GM21619 (cell line): ENCODE measurements around the gene PRKAA2.

Source experiments
- ATAC-seq: cut with Tn5 transposase; IDR thresholded peaks from one replicate; pipeline ENCODE4 v1.9.1; 2021; ENCODE audit not compliant: unreplicated experiment

The PRKAA2 gene

GRCh38 chr1:56712150-56712549 lies 67.0 kb downstream of the PRKAA2 start:
- no peak for ATAC-seq

GRCh38 chr1:56713112-56713511 lies 68.0 kb downstream of the PRKAA2 start:
- ATAC-seq: no peak

DNA sequence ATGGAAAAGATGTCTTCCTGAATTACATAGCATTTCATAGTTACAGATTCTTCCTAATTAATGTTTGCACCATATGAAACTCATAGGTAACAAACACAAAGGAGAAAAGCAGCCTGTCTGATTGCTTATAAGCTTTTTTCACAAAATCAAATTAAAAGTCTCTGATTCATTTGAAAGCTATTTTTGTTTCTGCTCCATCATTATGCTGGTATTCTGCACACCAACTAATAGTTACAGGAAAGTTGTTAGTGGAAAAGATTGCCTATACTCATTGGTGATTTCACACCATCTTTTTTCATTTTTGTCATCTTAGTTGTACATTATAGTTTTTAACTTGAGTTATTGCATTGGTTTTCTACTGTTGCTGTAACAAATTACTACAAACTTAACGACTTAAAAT lies 70.0 kb downstream of the PRKAA2 start:
- no peak for ATAC-seq

- ATAC-seq: no peak
These were observed 74.1 kb downstream of the PRKAA2 start for GRCh38 chr1:56719171-56719570.

DNA sequence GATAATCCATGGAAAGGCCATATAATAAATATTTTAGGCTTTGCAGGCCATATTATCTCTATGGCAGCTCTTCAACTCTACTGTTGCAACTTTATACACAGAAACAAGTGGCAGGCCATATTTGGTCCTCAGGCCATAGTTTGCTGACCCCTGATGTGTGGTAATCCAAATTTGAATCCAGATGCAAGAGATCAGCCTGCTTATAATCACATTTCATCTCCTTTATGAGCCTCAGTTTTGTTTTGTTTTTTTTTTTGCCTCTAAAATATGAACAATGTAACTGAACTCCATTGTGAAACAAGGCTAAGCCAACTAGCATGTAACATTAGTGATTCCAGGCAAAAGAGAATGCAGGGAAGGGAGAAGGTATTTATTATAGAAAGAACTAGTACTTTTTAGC lies 81.6 kb downstream of the PRKAA2 start:
- ATAC-seq: no peak

DNA sequence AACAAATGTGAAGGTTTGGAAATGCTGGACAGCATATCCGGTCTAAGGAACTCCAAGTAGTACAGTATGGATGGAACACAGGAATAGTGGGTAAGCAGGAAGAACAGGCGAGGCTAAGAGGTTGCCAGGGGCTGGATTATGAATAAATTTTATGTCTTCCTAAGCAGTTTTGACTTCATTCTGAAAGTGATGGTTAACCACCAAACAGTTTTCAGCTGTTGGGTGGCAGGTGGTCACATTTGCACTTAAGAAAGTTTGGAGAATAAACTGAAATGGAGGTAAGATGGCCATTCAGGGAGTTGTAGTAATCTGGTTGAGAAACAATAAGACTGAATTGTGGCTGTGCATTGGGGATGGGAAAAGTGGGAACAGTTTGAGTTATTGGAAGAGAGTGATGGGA lies 83.8 kb downstream of the PRKAA2 start:
- ATAC-seq: no peak

DNA sequence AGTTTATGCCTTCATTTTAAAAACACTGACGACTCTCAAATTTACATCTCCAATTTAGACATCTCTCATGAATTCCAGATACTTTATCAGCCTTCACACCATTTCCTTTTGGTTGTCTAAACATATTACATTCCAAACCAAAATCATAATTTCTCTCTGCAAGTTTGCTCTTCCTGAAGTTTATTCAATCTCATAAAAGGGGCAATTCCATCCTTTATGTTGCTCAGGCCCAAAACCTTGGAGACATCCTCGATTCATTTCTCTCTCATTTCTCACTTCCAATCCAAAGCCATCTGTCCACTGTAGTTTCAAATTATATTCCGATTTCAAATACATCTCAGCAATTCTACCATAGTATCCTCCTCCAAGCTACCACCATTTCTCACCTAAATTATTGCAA lies 100.1 kb downstream of the PRKAA2 start:
- ATAC-seq: no peak

- no peak for ATAC-seq
These were observed 109.8 kb downstream of the PRKAA2 start for GRCh38 chr1:56754708-56755479.

DNA sequence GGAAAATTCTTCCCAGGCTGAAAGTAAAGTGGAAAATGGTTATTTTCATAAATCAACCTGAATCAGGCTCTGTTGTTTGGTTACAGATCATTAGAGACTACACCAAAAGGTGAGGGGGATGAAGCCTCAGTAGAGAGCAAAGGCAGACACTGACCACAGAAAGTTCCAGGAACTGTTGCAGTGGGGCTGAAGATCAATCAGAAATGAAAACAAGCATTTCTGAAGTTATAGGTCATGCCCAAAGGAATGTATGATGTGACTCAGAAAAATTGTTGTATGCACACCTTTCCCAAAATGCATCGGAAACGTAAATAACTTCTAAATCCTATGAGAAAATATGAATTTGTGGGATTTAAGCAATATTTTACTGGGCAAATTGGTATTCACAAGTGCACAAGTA lies 110.8 kb downstream of the PRKAA2 start:
- no peak for ATAC-seq

DNA sequence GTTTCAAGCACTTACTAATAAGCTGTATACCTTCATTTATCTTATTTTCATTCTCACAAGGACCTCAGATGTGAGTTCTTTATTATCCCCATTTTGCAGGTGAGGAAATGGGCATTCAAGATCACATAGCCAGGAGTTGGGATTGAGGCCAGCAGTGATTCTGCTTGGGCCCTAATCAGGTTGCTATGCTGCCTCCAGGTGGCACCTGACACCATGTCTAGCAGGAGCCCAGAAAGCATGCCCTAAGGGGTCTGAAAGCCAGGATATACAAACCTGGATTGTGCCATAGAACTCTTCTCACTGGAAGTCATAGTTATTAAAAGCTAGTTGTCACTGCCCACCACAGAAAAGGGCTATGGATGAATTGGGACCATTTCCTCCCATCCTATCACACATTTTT lies 113.0 kb downstream of the PRKAA2 start:
- ATAC-seq: no peak

GRCh38 chr1:56758794-56759193 lies 113.7 kb downstream of the PRKAA2 start:
- ATAC-seq: no peak
